Retinal pigment epithelial cell (primary cell): ENCODE measurements around the gene ZNF575.

Experiments
- DNase-seq: peaks from one replicate; pipeline ENCODE4 v3.0.0-alpha.2; 2010; ENCODE audit warnings: low read depth
- H3K4me3 ChIP-seq: 2 replicates; pipeline ENCODE4 v1.5.1; 2011; ENCODE audit warnings: mild to moderate bottlenecking, low read length, control low read depth, moderate library complexity
- TF ChIP-seq, protein P1 (sequence below): conservative IDR thresholded peaks from 2 replicates; pipeline ENCODE4 v1.5.1; 2011; ENCODE audit warnings: low read depth, low read length, control low read depth, inconsistent platforms

The ZNF575 gene

GRCh38 chr19:43575156-43575950 is 42.4 kb downstream of the ZNF575 start, which contains the start of the genes PINLYP and XRCC1:
Gene PINLYP (plus strand): TSS chr19:43575801. CDS start chr19:43577192, 1,391 bp downstream.
Gene XRCC1 (minus strand): TSS chr19:43575527. CDS start chr19:43575458, 69 bp downstream.
- TF ChIP-seq, protein P1, sequence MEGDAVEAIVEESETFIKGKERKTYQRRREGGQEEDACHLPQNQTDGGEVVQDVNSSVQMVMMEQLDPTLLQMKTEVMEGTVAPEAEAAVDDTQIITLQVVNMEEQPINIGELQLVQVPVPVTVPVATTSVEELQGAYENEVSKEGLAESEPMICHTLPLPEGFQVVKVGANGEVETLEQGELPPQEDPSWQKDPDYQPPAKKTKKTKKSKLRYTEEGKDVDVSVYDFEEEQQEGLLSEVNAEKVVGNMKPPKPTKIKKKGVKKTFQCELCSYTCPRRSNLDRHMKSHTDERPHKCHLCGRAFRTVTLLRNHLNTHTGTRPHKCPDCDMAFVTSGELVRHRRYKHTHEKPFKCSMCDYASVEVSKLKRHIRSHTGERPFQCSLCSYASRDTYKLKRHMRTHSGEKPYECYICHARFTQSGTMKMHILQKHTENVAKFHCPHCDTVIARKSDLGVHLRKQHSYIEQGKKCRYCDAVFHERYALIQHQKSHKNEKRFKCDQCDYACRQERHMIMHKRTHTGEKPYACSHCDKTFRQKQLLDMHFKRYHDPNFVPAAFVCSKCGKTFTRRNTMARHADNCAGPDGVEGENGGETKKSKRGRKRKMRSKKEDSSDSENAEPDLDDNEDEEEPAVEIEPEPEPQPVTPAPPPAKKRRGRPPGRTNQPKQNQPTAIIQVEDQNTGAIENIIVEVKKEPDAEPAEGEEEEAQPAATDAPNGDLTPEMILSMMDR, result no peak
- peak; percentile 96 for DNase-seq
- peak within 1 kb of the TSS; percentile 92 for H3K4me3 ChIP-seq

DNA sequence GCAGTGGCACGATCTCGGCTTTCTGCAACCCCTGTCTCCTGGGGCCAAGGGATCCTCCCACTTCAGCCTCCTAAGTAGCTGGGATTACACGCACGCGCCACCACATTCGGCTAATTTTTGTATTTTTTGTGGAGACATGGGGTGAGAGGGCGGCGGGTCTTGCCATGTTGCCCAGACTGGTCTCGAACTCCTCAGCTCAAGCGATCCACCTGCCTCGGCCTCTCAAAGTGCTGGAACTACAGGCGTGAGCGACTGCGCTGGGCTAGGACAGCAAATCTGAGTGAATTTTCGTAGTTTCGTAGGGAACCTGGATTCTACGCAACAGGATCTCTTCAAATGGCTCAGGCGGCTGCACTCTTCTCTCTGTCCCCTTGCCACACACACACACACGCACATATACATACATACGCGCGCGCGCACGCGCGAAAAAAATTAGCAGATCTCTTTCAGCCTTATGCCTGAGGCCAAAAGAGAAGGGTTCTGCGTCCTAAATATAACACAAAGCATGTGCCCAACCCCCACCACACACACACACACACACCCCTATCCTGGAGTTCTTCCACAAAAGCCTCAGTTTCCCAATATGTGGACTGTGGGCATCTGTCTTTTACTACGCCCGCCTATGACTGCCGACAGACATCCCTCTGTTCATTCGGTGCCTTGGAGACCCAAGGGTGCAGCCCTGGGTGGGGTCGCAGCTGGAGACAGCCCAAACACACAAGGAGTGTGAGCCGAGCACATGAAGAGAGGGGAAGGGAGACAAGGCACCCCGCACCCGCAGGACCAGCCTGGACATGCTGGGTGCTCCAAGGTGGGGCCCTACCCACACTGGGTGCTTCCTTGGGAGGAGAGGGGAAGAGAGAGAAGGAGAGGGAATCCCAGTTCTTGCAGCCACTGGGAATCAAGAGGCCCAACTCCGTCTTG is 43.2 kb downstream of the ZNF575 start:
- TF ChIP-seq, protein P1, result no peak
- peak overlapping the region; percentile 51 for H3K4me3 ChIP-seq
- no peak for DNase-seq

DNA sequence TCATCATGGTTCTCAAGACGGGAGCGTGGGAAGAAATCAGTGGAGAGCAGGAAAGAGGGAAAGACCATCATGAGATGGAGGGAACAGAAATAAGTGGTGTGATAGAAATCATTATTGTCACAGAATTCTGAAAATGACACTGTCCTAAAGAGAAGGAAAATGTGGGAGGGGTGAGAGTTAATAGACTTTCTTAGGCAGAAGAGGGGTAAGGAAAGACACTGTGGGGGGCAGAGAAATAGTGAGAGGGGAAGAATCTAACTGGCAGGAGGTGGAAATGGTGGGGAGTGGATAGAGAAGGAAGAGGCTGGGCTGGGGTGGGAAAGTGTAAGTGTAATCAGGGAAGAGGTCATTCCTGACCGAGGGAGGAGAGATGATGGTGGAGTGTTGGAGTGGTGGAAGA is 45.8 kb downstream of the ZNF575 start:
- H3K4me3 ChIP-seq, result no peak overlapping the region
- no peak for DNase-seq
- TF ChIP-seq, protein P1, result no peak

- TF ChIP-seq, protein P1, result no peak
- no peak overlapping the region for H3K4me3 ChIP-seq
- no peak for DNase-seq
These were observed 48.5 kb downstream of the ZNF575 start for GRCh38 chr19:43581467-43581866.

- DNase-seq, result no peak
- TF ChIP-seq, protein P1, result no peak
- no peak overlapping the region for H3K4me3 ChIP-seq
These were observed 49.5 kb downstream of the ZNF575 start for GRCh38 chr19:43582495-43582894.

- H3K4me3 ChIP-seq, result no peak overlapping the region
- no peak for DNase-seq
- TF ChIP-seq, protein P1, result no peak
These were observed 51.5 kb downstream of the ZNF575 start for GRCh38 chr19:43584484-43584883.
